Heart left ventricle (tissue), 16 donors: ENCODE data around the gene PAQR4. TPM values are rescaled to one million over a fixed set of nuclear protein-coding genes. Genes with fewer than 3 reads are reported as not detected.
A peak's percentile ranks its signal among the peaks of the same experiment; 100 is the strongest.

ENCODE experiments used
- ATAC-seq, 4 donors: fragments of 200-7000 bp; cut with Tn5 transposase; one replicate each; pipeline ENCODE4 v1.9.1; 2020 to 2022; ENCODE audit warnings: moderate library complexity in 4 of 4, mild to moderate bottlenecking in 3 of 4, moderate number of reproducible peaks in 1 of 4
- DNase-seq, 5 donors: peaks; one replicate each; pipeline ENCODE4 v3.0.0-alpha.2; 2020
- H3K27ac ChIP-seq, 12 donors: fragments of 200-600 bp; sonication (generic) in 4 of 12; one replicate each; pipeline versions ENCODE4 v1.5.0 to v1.8.0; 2016 to 2022; ENCODE audit warnings: mild to moderate bottlenecking in 2 of 12
- H3K27me3 ChIP-seq, 9 donors: fragments of 200-600 bp; sonication (generic) in 2 of 9; one replicate each; pipeline versions ENCODE4 v1.5.1 to v1.8.0; 2016 to 2022; ENCODE audit warnings: mild to moderate bottlenecking in 3 of 9
- H3K36me3 ChIP-seq, 9 donors: fragments of 200-600 bp; sonication (generic) in 2 of 9; one replicate each; pipeline versions ENCODE4 v1.5.0 to v1.8.0; 2018 to 2022; ENCODE audit warnings: mild to moderate bottlenecking in 2 of 9
- H3K4me1 ChIP-seq, 12 donors: fragments of 200-600 bp; sonication (generic) in 4 of 12; one replicate each; pipeline versions ENCODE4 v1.5.0 to v1.8.0; 2016 to 2022; ENCODE audit warnings: mild to moderate bottlenecking in 3 of 12
- H3K4me3 ChIP-seq, 12 donors: fragments of 200-600 bp; sonication (generic) in 4 of 12; one replicate each; pipeline versions ENCODE4 v1.5.0 to v1.8.0; 2017 to 2022; ENCODE audit warnings: mild to moderate bottlenecking in 9 of 12, moderate library complexity in 4 of 12
- H3K9me3 ChIP-seq, 12 donors: fragments of 200-600 bp; sonication (generic) in 4 of 12; one replicate each; pipeline versions ENCODE4 v1.5.0 to v1.8.0; 2016 to 2022; ENCODE audit warnings: mild to moderate bottlenecking in 1 of 12
- POLR2A ChIP-seq, 2 donors: fragments of 450-650 bp; IDR thresholded peaks; one replicate each; pipeline ENCODE4 v1.6.1; 2017; ENCODE audit warnings: antibody characterized with exemption in 2 of 2, mild to moderate bottlenecking in 2 of 2, moderate library complexity in 2 of 2
- WGBS, 4 donors: extraction: QIAGEN DNeasy Blood & Tissue Kit in 2 of 4; methylation state at CpG; one replicate each; pipeline versions ENCODE4 v1.1.5 to v1.1.7; 2013 to 2018; 5-methylcytosine and 5-hydroxymethylcytosine counted together
- intact Hi-C, 10 donors: fragments of 100-400 bp; cut with DNase I; formaldehyde crosslinking; loops; one replicate each; pipeline versions ENCODE4 v1.11.1 to v1.14.2; 2022
- polyA plus RNA-seq, 2 donors: library from polyadenylated mRNA; stranded (reverse); fragments of 200-250 nt; gene quantifications; one replicate each; pipeline ENCODE4 v1.2.3, GENCODE V29; 2013
- total RNA-seq, 9 donors: library from RNA; depleted of rRNA in 2 of 9; stranded (reverse); fragments of >200 nt in 2 of 9; fragmentation: NEBNext Ultra II Directional in 3 of 9; extraction: Animal tissue kit (Norgen Biotek cat#: 25700) in 3 of 9; gene quantifications; one replicate each; pipeline versions ENCODE4 v1.1.0 to v1.2.4, GENCODE V29; 2016 to 2023
- TF ChIP-seq, protein P1 (sequence below), 12 donors: fragments of 200-600 bp; sonication (generic) in 4 of 12; IDR thresholded peaks; one replicate each; pipeline versions ENCODE4 v1.5.0 to v1.8.0; 2018 to 2022; ENCODE audit warnings: antibody characterized with exemption in 12 of 12, mild to moderate bottlenecking in 5 of 12
- donor health status: ischemic (EF 13 %, LVEDD 7.1; RV severe dilation, severe dysfunction).
- donor health status: healthy with polysubstance abuse.
- donor health status: DM: no; HTN: yes; CAD: no.
- donor health status: DM: no; HTN: no; CAD: no.
- donor health status: ischemic (EF 25% LVEDD 6.9; RV normal size, moderate dysfunction).
- donor health status: ischemic (EF 25% LVEDD 5.7; RV mildly dilated, moderate dysfunction).
- donor health status: healthy.
- donor health status: DM: yes; HTN: yes; CAD: no.
- donor health status: ischemic (EF 35%, LVEDD 5.7; RV mildly dilated, moderate dysfunction).
- donor health status: nonischemic (EF 11% LVEDD 7.7; RV severe dilation, severe dysfunction).
- donor health status: DM: yes; HTN: yes; CAD: no.
- donor health status: PGD.
- donor health status: ischemic (EF 29% LVEDD 5.4; RV normal size, mild dysfunction).
- donor health status: nonischemic (EF 23%, LVEDD 6.1; RV moderate dilation, normal function).

PAQR4 gene
- total and polyA plus RNA-seq, 11 donors, result 6.9 to 16.3 (median 9.0) TPM

DNA sequence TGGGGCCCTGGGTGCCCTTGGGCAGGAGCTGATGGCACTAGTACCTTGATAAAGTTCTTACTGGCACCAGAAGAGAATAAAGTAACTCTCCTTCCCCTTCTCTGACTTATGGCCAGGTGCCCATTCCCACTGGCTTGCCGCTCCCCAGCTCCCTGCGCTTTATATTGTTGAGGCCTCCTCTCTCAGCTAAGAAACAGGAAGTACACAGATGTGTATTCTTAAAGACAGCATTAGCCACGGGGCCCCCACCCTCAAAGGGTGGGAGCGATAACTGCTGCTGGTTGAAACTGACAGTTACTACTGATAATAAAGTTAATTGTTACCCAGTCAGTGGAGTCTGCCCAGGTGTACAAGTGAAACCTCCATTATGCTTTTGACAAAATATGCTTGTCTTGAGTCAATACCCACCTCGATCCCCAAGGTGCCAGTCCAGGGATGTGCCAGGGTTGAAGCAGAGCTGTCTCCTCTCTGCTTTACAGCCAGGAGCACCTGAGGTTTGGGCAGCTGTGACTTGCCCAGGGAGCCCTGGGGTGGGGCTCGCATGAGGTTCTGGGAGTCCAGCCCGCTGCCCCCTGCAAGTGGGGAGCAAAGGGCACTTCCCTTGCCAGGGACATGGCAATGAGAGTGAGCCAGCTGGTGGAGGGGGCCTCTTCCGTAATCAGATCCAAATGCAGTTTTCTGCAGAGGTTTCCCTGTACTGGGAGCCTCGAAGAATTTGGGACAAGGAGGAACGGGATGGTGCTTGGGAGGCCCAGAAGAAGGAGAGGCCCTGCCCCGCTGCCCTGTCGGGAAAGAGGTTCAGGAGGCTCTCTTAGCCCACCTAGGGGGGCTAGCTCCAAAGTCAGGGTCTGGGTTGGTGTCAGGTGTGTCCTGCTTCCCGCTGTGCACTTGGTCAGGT, 38.2 kb downstream of the PAQR4 start:
- no peak for ATAC-seq
- peaks cover 8 to 77% (median 43%) of the 10 kb centered on the region in 9 donors for H3K27me3 ChIP-seq
- WGBS, 4 donors, result 60 to 69% (median 65%) methylated on average over 12 to 13 of the region's 13 CpGs
- H3K27ac ChIP-seq, result peak overlapping the region in 1 of 12 donors; percentile 49
- no peak for DNase-seq
- no peaks in the 10 kb centered on the region for H3K9me3 ChIP-seq
- H3K4me3 ChIP-seq, result peak overlapping the region in 1 of 12 donors; percentile 33
- TF ChIP-seq POLR2A (IDR thresholded peaks at IDR 0.05), result no peak
- TF ChIP-seq, protein P1, sequence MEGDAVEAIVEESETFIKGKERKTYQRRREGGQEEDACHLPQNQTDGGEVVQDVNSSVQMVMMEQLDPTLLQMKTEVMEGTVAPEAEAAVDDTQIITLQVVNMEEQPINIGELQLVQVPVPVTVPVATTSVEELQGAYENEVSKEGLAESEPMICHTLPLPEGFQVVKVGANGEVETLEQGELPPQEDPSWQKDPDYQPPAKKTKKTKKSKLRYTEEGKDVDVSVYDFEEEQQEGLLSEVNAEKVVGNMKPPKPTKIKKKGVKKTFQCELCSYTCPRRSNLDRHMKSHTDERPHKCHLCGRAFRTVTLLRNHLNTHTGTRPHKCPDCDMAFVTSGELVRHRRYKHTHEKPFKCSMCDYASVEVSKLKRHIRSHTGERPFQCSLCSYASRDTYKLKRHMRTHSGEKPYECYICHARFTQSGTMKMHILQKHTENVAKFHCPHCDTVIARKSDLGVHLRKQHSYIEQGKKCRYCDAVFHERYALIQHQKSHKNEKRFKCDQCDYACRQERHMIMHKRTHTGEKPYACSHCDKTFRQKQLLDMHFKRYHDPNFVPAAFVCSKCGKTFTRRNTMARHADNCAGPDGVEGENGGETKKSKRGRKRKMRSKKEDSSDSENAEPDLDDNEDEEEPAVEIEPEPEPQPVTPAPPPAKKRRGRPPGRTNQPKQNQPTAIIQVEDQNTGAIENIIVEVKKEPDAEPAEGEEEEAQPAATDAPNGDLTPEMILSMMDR (IDR thresholded peaks at IDR 0.05), result no peak
- H3K36me3 ChIP-seq, result peaks cover 0 to 2% (median 0%) of the 10 kb centered on the region in 9 donors
- intact Hi-C loops, result no loop called here
- H3K4me1 ChIP-seq, result peaks cover 0 to 30% (median 4%) of the 10 kb centered on the region in 12 donors

DNA sequence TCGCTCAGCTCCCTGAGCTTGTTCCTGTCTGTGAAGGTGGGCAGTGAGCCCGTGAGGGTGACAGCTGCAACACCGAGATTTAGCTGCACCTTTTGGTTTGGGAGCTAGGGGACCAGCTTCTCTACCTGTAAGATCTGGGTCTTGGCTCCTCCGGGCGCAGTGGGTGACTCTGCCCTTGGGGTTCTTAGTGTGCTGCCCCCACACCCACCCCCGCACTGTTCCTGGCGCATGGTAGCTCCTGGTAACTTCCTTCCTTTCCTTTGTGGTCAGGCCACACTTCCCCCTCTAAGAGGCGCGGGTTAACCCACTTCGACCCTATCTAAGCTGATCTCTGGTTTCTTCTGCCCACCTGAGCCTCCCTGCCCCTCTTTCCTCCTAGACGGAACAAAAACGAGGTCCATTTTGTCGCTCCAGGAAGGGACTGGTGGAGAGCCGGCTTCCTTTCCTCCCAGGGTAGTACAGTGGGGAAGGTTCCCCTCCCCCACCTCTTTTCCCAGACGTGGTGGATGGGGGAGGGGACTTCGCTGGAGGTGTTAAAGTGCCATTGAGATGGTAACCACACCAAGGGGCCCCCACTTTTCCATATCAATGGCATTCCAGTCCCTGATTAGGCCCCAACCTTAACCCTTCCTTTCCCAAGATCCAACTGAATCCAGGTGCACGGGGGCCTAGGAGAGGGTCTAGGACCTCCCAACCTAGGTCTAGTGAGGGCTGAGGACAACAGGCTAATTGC, 39.0 kb downstream of the PAQR4 start:
- no peak for TF ChIP-seq POLR2A (IDR thresholded peaks at IDR 0.05)
- TF ChIP-seq, protein P1 (IDR thresholded peaks at IDR 0.05), result no peak
- peaks cover 0 to 30% (median 4%) of the 10 kb centered on the region in 12 donors for H3K4me1 ChIP-seq
- WGBS, 4 donors, result 23 to 28% (median 25%) methylated on average over 16 to 17 of the region's 17 CpGs
- intact Hi-C loops, result no loop called here
- DNase-seq (no peak), ATAC-seq (no peak)
- peak overlapping the region in 1 of 12 donors; percentile 49 for H3K27ac ChIP-seq
- H3K27me3 ChIP-seq, result peaks cover 13 to 84% (median 47%) of the 10 kb centered on the region in 9 donors
- H3K4me3 ChIP-seq, result peak overlapping the region in 1 of 12 donors; percentile 33
- H3K36me3 ChIP-seq, result peaks cover 0 to 2% (median 0%) of the 10 kb centered on the region in 9 donors
- H3K9me3 ChIP-seq, result no peaks in the 10 kb centered on the region

DNA sequence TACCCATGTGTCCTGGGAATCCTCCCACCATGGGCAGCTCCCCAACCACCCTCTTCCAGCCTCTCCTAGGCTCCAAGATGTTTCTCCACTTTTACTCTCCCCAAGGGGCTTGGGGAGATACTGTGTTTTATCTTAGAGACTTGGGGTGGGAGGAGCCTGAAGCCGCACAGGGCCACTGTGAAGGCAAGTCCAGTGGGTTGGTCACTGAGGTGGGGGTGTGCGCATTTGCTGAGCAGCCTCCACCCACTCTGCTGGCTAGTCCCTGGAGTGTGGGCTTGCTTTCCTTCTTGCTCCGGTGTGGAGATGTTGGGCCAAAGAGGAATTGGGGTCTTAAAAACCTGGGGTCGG, 39.5 kb downstream of the PAQR4 start:
- WGBS, 4 donors, result 38 to 57% (median 47%) methylated on average over 4 of the region's 4 CpGs
- Histone ChIP-seq H3K4me3 (peak overlapping the region in 1 of 12 donors; percentile 33), H3K36me3 (peaks cover 0 to 2% (median 0%) of the 10 kb centered on the region in 9 donors), H3K4me1 (peaks cover 0 to 30% (median 4%) of the 10 kb centered on the region in 12 donors), H3K27ac (no peak overlapping the region), H3K9me3 (no peaks in the 10 kb centered on the region), H3K27me3 (peaks cover 18 to 84% (median 52%) of the 10 kb centered on the region in 9 donors)
- intact Hi-C loops, result no loop called here
- no peak for TF ChIP-seq POLR2A (IDR thresholded peaks at IDR 0.05)
- DNase-seq (no peak), ATAC-seq (no peak)

DNA sequence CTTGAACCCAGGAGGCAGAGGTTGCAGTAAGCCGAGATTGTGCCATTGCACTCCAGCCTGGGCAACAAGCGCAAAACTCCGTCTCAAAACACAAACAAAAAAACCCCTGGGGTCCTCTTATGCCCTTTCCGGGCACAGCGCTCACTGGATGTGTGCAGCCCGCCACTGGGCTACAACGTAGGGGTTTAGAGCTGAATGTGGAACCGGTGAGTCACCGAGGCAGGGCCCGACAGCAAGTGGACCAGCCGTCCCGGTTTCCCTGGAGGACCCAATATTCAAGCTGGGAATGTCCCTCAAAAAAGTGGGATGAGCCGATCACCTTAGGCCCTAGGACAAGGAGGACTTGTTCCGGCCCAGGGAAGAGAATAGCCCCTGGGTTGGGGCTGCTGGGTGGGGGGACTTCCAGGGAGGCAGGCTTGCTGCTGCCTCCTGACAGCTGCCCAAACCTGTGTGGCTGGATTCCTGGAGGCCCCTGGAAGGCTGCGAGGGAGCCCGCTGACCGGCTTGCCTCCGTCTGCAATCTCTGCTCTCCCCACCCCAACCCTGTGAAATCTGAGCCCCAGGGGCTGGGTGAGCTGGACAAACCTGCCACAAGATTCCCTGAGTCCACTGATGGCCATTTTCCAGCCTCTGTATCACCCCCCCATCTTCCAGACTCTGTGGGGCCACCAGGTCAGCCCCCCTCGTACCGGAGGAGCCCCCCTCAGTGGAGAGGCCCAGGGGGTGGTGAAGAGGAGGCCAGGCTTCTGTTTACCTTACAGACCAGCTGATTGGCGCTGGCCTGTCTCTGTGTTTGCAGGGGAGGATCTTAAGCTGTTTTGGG, 40.6 kb downstream of the PAQR4 start:
- intact Hi-C loops, result no loop called here
- Histone ChIP-seq H3K4me3 (no peak overlapping the region), H3K27ac (no peak overlapping the region), H3K4me1 (peaks cover 0 to 28% (median 3%) of the 10 kb centered on the region in 12 donors), H3K27me3 (peaks cover 23 to 90% (median 57%) of the 10 kb centered on the region in 9 donors), H3K36me3 (peaks cover 0 to 2% (median 0%) of the 10 kb centered on the region in 9 donors), H3K9me3 (no peaks in the 10 kb centered on the region)
- WGBS, 4 donors, result 43 to 57% (median 49%) methylated on average over 17 to 21 of the region's 21 CpGs
- TF ChIP-seq, protein P1 (IDR thresholded peaks at IDR 0.05), result no peak
- TF ChIP-seq POLR2A (IDR thresholded peaks at IDR 0.05), result no peak
- ATAC-seq (no peak), DNase-seq (no peak)
